Hepatocyte (in vitro differentiated cells): ENCODE data around the gene SGCD. TPM values are rescaled to one million over a fixed set of nuclear protein-coding genes. Genes with fewer than 3 reads are reported as not detected.

Source experiments
- DNase-seq: peaks from one replicate; pipeline ENCODE4 v3.0.0-alpha.2; 2016; ENCODE audit warnings: low spot score
- H2AFZ ChIP-seq: fragments of 200-600 bp; sonication (generic); 2 replicates; pipeline ENCODE4 v1.6.0; 2016; ENCODE audit warnings: antibody characterized with exemption, mild to moderate bottlenecking
- H3K27ac ChIP-seq: fragments of 200-600 bp; sonication (generic); 2 replicates; pipeline ENCODE4 v1.5.1; 2016; ENCODE audit warnings: mild to moderate bottlenecking
- H3K27me3 ChIP-seq: fragments of 200-600 bp; sonication (generic); 2 replicates; pipeline ENCODE4 v1.6.1; 2016
- H3K36me3 ChIP-seq: fragments of 200-600 bp; sonication (generic); replicated peaks from 2 replicates; pipeline ENCODE4 v1.5.1; 2016; ENCODE audit warnings: low read depth; ENCODE audit not compliant: insufficient read depth
- H3K4me1 ChIP-seq: fragments of 200-600 bp; sonication (generic); 2 replicates; pipeline ENCODE4 v1.5.1; 2016; ENCODE audit warnings: mild to moderate bottlenecking, moderate library complexity; ENCODE audit not compliant: insufficient read depth
- H3K4me2 ChIP-seq: fragments of 200-600 bp; sonication (generic); 2 replicates; pipeline ENCODE4 v1.6.0; 2016
- H3K4me3 ChIP-seq: fragments of 200-600 bp; sonication (generic); 2 replicates; pipeline ENCODE4 v1.5.1; 2016; ENCODE audit warnings: mild to moderate bottlenecking
- H3K79me2 ChIP-seq: fragments of 200-600 bp; sonication (generic); 2 replicates; pipeline ENCODE4 v1.6.0; 2017; ENCODE audit warnings: mild to moderate bottlenecking
- H3K9me2 ChIP-seq: fragments of 200-600 bp; sonication (generic); replicated peaks from 2 replicates; pipeline ENCODE4 v1.6.0; 2017; ENCODE audit warnings: mild to moderate bottlenecking; ENCODE audit not compliant: insufficient read depth
- H3K9me3 ChIP-seq: fragments of 200-600 bp; sonication (generic); 2 replicates; pipeline ENCODE4 v1.5.1; 2016; ENCODE audit warnings: low read depth, mild to moderate bottlenecking
- H4K20me1 ChIP-seq: fragments of 200-600 bp; sonication (generic); 2 replicates; pipeline ENCODE4 v1.6.0; 2016; ENCODE audit warnings: mild to moderate bottlenecking; ENCODE audit not compliant: insufficient read depth, poor library complexity, severe bottlenecking
- CTCF ChIP-seq: fragments of 200-600 bp; sonication (generic); IDR thresholded peaks from 2 replicates; pipeline ENCODE4 v1.5.1; 2016; ENCODE audit warnings: antibody characterized with exemption, mild to moderate bottlenecking; ENCODE audit not compliant: poor library complexity
- EZH2 ChIP-seq: fragments of 200-600 bp; sonication (generic); IDR thresholded peaks from 2 replicates; pipeline ENCODE4 v1.6.1; 2016; ENCODE audit warnings: antibody characterized with exemption, mild to moderate bottlenecking, borderline replicate concordance
- EZH2phosphoT487 ChIP-seq: fragments of 200-600 bp; sonication (generic); IDR thresholded peaks from one replicate; pipeline ENCODE4 v1.6.1; 2018; ENCODE audit warnings: antibody characterized with exemption, mild to moderate bottlenecking, low read depth, moderate library complexity; ENCODE audit not compliant: unreplicated experiment, severe bottlenecking
- WGBS: methylation state at CpG from one replicate; pipeline ENCODE4 v1.1.6; 2016; ENCODE audit warnings: low lambda C conversion rate; ENCODE audit errors: missing lambda C conversion rate; 5-methylcytosine and 5-hydroxymethylcytosine counted together
- polyA plus RNA-seq: library from polyadenylated mRNA; unstranded; fragments of >200 nt; fragmentation: Nextera tagmentation; extraction: Ambion mirVana; gene quantifications from 2 replicates; pipeline ENCODE4 v1.2.1, GENCODE V29; 2016
- total RNA-seq: library from RNA; depleted of rRNA; stranded (reverse); fragments of >200 nt; gene quantifications from 2 replicates; pipeline ENCODE4 v1.2.3, GENCODE V29; 2014

SGCD gene
- total and polyA plus RNA-seq, 2 experiments from 2014 or later, result 3.8 to 8.8 TPM

GRCh38 chr5:156505101-156505500 is 178.1 kb downstream of the SGCD start:
- Histone ChIP-seq H3K27ac (no peak overlapping the region), H3K4me1 (no peaks in the 10 kb centered on the region), H3K79me2 (no peaks in the 10 kb centered on the region), H3K9me3 (no peaks in the 10 kb centered on the region), H3K4me3 (no peak overlapping the region), H3K36me3 (no peaks in the 10 kb centered on the region), H3K27me3 (no peaks in the 10 kb centered on the region), H3K9me2 (no peaks in the 10 kb centered on the region), H3K4me2 (no peak overlapping the region), H2AFZ (no peak overlapping the region), H4K20me1 (no peaks in the 10 kb centered on the region)
- WGBS, result 85% methylated on average over 5 of the region's 5 CpGs
- no peak for DNase-seq
- TF ChIP-seq EZH2phosphoT487 (no peak), EZH2 (no peak), CTCF (no peak)

- DNase-seq, result no peak
- no peaks in the 10 kb centered on the region for H3K27me3 ChIP-seq
- no peaks in the 10 kb centered on the region for H3K4me1 ChIP-seq
- H3K9me3 ChIP-seq, result peaks cover under 1% of the 10 kb centered on the region
- H3K9me2 ChIP-seq, result no peaks in the 10 kb centered on the region
- TF ChIP-seq CTCF, result no peak
- no peak for TF ChIP-seq EZH2
- no peak for TF ChIP-seq EZH2phosphoT487
- 51% methylated on average over 2 of the region's 2 CpGs for WGBS
- no peaks in the 10 kb centered on the region for H3K36me3 ChIP-seq
- no peak overlapping the region for H3K27ac ChIP-seq
- H3K4me2 ChIP-seq, result no peak overlapping the region
- no peaks in the 10 kb centered on the region for H4K20me1 ChIP-seq
- H3K4me3 ChIP-seq, result no peak overlapping the region
- H3K79me2 ChIP-seq, result no peaks in the 10 kb centered on the region
- no peak overlapping the region for H2AFZ ChIP-seq
Observed at GRCh38 chr5:156513123-156513815, 186.3 kb downstream of the SGCD start.

GRCh38 chr5:156515121-156515520 is 188.2 kb downstream of the SGCD start:
- no peaks in the 10 kb centered on the region for H3K36me3 ChIP-seq
- no peak overlapping the region for H3K4me2 ChIP-seq
- TF ChIP-seq EZH2phosphoT487, result no peak
- no peak for TF ChIP-seq EZH2
- TF ChIP-seq CTCF, result no peak
- peaks cover 8% of the 10 kb centered on the region for H3K9me3 ChIP-seq
- WGBS, result 59% methylated on average over 2 of the region's 2 CpGs
- H3K9me2 ChIP-seq, result no peaks in the 10 kb centered on the region
- no peaks in the 10 kb centered on the region for H3K27me3 ChIP-seq
- no peak overlapping the region for H3K27ac ChIP-seq
- H2AFZ ChIP-seq, result no peak overlapping the region
- H3K4me1 ChIP-seq, result no peaks in the 10 kb centered on the region
- no peaks in the 10 kb centered on the region for H3K79me2 ChIP-seq
- DNase-seq, result no peak
- no peak overlapping the region for H3K4me3 ChIP-seq
- H4K20me1 ChIP-seq, result no peaks in the 10 kb centered on the region
